Smooth muscle cell (in vitro differentiated cells): Measurements from ENCODE around the gene MARCHF3. TPM values are rescaled to one million over a fixed set of nuclear protein-coding genes. Genes with fewer than 3 reads are reported as not detected.

Experiments used
- DNase-seq: peaks from one replicate; lab custom pipeline; 2025; ENCODE audit not compliant: unreplicated experiment; lab: John Stamatoyannopoulos, UW
- H2AFZ ChIP-seq: fragments of 200-600 bp; sonication (generic); 2 replicates; pipeline ENCODE4 v1.6.0; 2016; ENCODE audit warnings: antibody characterized with exemption, low read depth, mild to moderate bottlenecking
- H3F3A ChIP-seq: fragments of 200-600 bp; sonication (generic); 2 replicates; pipeline ENCODE4 v1.6.0; 2017; ENCODE audit warnings: antibody characterized with exemption, low read depth
- H3K27ac ChIP-seq: fragments of 200-600 bp; sonication (generic); 2 replicates; pipeline ENCODE4 v1.5.1; 2016; ENCODE audit warnings: low read depth, mild to moderate bottlenecking
- H3K27me3 ChIP-seq: fragments of 200-600 bp; sonication (generic); 2 replicates; pipeline ENCODE4 v1.6.1; 2016; ENCODE audit warnings: low read depth, mild to moderate bottlenecking
- H3K36me3 ChIP-seq: fragments of 200-600 bp; sonication (generic); 2 replicates; pipeline ENCODE4 v1.5.1; 2016; ENCODE audit warnings: low read depth
- H3K4me1 ChIP-seq: fragments of 200-600 bp; sonication (generic); 2 replicates; pipeline ENCODE4 v1.5.1; 2016; ENCODE audit warnings: low read depth
- H3K4me2 ChIP-seq: fragments of 200-600 bp; sonication (generic); 2 replicates; pipeline ENCODE4 v1.6.0; 2016; ENCODE audit warnings: mild to moderate bottlenecking
- H3K4me3 ChIP-seq: fragments of 200-600 bp; sonication (generic); 2 replicates; pipeline ENCODE4 v1.5.1; 2016; ENCODE audit warnings: mild to moderate bottlenecking
- H3K79me2 ChIP-seq: fragments of 200-600 bp; sonication (generic); 2 replicates; pipeline ENCODE4 v1.6.0; 2016; ENCODE audit warnings: low read depth, mild to moderate bottlenecking
- H3K9ac ChIP-seq: fragments of 200-600 bp; sonication (generic); 2 replicates; pipeline ENCODE4 v1.6.0; 2016; ENCODE audit warnings: low read depth
- H3K9me3 ChIP-seq: fragments of 200-600 bp; sonication (generic); replicated peaks from 2 replicates; pipeline ENCODE4 v1.5.1; 2016; ENCODE audit warnings: low read depth
- H4K20me1 ChIP-seq: fragments of 200-600 bp; sonication (generic); 2 replicates; pipeline ENCODE4 v1.6.0; 2016; ENCODE audit warnings: low read depth
- WGBS: methylation state at CpG from one replicate; pipeline ENCODE4 v1.1.7; 2016; ENCODE audit warnings: low lambda C conversion rate; 5-methylcytosine and 5-hydroxymethylcytosine counted together
- polyA plus RNA-seq: library from polyadenylated mRNA; unstranded; fragments of >200 nt; fragmentation: Nextera tagmentation; extraction: Ambion mirVana; gene quantifications from 2 replicates; pipeline ENCODE4 v1.2.1, GENCODE V29; 2016
- total RNA-seq: library from RNA; depleted of rRNA; stranded (reverse); fragments of >200 nt; gene quantifications from 2 replicates; pipeline ENCODE4 v1.2.3, GENCODE V29; 2014
- TF ChIP-seq, protein P1 (sequence below): fragments of 200-600 bp; sonication (generic); IDR thresholded peaks from 2 replicates; pipeline ENCODE4 v1.5.1; 2017; ENCODE audit warnings: borderline replicate concordance, mild to moderate bottlenecking, antibody characterized with exemption; ENCODE audit not compliant: insufficient read depth, poor library complexity, severe bottlenecking

Gene MARCHF3
- total and polyA plus RNA-seq, 2 experiments from 2014 or later = 17.8 to 30.8 TPM

DNA sequence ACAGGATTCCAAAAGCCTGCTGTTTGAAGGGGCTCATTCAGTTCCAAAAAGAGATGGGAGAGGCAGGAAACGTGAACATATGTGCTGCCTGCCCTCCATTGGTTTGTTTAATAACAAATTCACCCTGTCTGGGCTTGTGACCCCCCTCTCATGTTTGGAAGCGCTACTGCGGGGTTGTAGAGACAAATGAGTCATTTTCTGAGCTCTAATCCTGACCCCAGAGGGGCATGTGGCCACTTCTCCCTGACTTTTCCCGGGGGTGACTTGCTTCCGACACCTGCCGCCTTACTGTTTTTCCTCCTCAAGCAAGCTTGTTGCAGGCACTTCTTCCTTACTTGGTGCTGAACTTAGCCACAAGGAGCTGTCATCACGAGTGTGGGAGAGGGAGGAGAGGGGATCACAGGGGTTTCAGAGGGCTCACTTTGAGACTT lies 177.5 kb downstream of the MARCHF3 start:
- no peak overlapping the region for H3K27ac ChIP-seq
- TF ChIP-seq, protein P1, sequence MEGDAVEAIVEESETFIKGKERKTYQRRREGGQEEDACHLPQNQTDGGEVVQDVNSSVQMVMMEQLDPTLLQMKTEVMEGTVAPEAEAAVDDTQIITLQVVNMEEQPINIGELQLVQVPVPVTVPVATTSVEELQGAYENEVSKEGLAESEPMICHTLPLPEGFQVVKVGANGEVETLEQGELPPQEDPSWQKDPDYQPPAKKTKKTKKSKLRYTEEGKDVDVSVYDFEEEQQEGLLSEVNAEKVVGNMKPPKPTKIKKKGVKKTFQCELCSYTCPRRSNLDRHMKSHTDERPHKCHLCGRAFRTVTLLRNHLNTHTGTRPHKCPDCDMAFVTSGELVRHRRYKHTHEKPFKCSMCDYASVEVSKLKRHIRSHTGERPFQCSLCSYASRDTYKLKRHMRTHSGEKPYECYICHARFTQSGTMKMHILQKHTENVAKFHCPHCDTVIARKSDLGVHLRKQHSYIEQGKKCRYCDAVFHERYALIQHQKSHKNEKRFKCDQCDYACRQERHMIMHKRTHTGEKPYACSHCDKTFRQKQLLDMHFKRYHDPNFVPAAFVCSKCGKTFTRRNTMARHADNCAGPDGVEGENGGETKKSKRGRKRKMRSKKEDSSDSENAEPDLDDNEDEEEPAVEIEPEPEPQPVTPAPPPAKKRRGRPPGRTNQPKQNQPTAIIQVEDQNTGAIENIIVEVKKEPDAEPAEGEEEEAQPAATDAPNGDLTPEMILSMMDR = no peak
- H3F3A ChIP-seq = peaks cover 6% of the 10 kb centered on the region
- peaks cover 10% of the 10 kb centered on the region for H3K4me1 ChIP-seq
- no peaks in the 10 kb centered on the region for H3K79me2 ChIP-seq
- H3K36me3 ChIP-seq = no peaks in the 10 kb centered on the region
- no peak for DNase-seq
- H4K20me1 ChIP-seq = no peaks in the 10 kb centered on the region
- no peak overlapping the region for H2AFZ ChIP-seq
- H3K9ac ChIP-seq = no peak overlapping the region
- H3K4me2 ChIP-seq = no peak overlapping the region
- H3K27me3 ChIP-seq = no peaks in the 10 kb centered on the region
- no peak overlapping the region for H3K4me3 ChIP-seq
- WGBS = 74% methylated on average over 7 of the region's 7 CpGs
- H3K9me3 ChIP-seq = no peaks in the 10 kb centered on the region

DNA sequence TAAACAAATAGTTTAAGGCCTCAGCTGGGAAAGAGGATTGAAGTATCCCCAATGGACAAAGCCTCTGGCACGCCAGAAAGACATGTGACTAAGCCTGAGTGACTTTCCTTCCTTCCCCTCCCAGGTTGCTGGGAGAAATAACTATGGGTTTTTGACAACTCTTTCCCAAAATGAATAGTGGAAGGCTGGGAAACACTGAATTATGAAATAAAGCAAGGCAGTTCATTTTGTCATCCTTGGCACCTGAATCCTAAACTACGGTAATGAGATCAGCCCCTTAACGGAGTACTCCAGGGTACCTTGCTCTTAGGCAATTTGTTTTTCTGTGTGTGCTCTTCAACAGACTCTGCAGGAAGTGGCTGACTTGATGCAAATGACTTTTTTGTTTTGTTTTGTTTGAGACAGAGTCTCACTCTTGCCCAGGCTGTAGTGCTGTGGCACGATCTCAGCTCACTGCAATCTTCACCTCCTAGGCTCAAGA lies 178.2 kb downstream of the MARCHF3 start:
- no peaks in the 10 kb centered on the region for H3K36me3 ChIP-seq
- H3F3A ChIP-seq = peaks cover 6% of the 10 kb centered on the region
- no peak overlapping the region for H3K4me2 ChIP-seq
- H3K4me3 ChIP-seq = no peak overlapping the region
- H3K9ac ChIP-seq = no peak overlapping the region
- TF ChIP-seq, protein P1 = no peak
- no peak overlapping the region for H2AFZ ChIP-seq
- no peak for DNase-seq
- H3K27ac ChIP-seq = no peak overlapping the region
- no peaks in the 10 kb centered on the region for H3K79me2 ChIP-seq
- no peaks in the 10 kb centered on the region for H3K9me3 ChIP-seq
- H3K27me3 ChIP-seq = no peaks in the 10 kb centered on the region
- peaks cover 17% of the 10 kb centered on the region for H3K4me1 ChIP-seq
- H4K20me1 ChIP-seq = no peaks in the 10 kb centered on the region
- 83% methylated on average over 4 of the region's 4 CpGs for WGBS

- Histone ChIP-seq H4K20me1 (no peaks in the 10 kb centered on the region), H3K9ac (no peak overlapping the region), H3K36me3 (no peaks in the 10 kb centered on the region), H3K9me3 (no peaks in the 10 kb centered on the region), H3K27me3 (no peaks in the 10 kb centered on the region), H3K4me2 (no peak overlapping the region), H3K27ac (no peak overlapping the region), H3K4me1 (peaks cover 23% of the 10 kb centered on the region), H3F3A (peaks cover 1% of the 10 kb centered on the region), H2AFZ (no peak overlapping the region), H3K4me3 (no peak overlapping the region), H3K79me2 (no peaks in the 10 kb centered on the region)
- 92% methylated on average over 14 of the region's 14 CpGs for WGBS
- TF ChIP-seq, protein P1 = no peak
- no peak for DNase-seq
These were observed 178.8 kb downstream of the MARCHF3 start for GRCh38 chr5:126851501-126852011.

GRCh38 chr5:126849101-126849678 lies 181.2 kb downstream of the MARCHF3 start:
- H3K9me3 ChIP-seq = no peaks in the 10 kb centered on the region
- no peak overlapping the region for H3K27ac ChIP-seq
- H4K20me1 ChIP-seq = no peaks in the 10 kb centered on the region
- H3K36me3 ChIP-seq = no peaks in the 10 kb centered on the region
- no peak overlapping the region for H2AFZ ChIP-seq
- WGBS = 18% methylated on average over 3 of the region's 3 CpGs
- no peak overlapping the region for H3K4me3 ChIP-seq
- no peaks in the 10 kb centered on the region for H3F3A ChIP-seq
- TF ChIP-seq, protein P1 = no peak
- H3K9ac ChIP-seq = no peak overlapping the region
- peak overlapping the region; percentile 60 for H3K4me2 ChIP-seq
- no peaks in the 10 kb centered on the region for H3K79me2 ChIP-seq
- DNase-seq = no peak
- peaks cover 6% of the 10 kb centered on the region for H3K27me3 ChIP-seq
- peaks cover 30% of the 10 kb centered on the region for H3K4me1 ChIP-seq
